HG03045 (cell line): ENCODE measurements around the gene ARL14EPL.
"Not testable (repeated sequence)": the region's sequence is repeated elsewhere in the genome, so short reads cannot be mapped to it uniquely, and the experiment has no call there.

Experiments used
- ATAC-seq: cut with Tn5 transposase; IDR thresholded peaks from one replicate; pipeline ENCODE4 v1.9.1; 2021; ENCODE audit warnings: mild to moderate bottlenecking, moderate library complexity; ENCODE audit not compliant: unreplicated experiment

ARL14EPL gene

DNA sequence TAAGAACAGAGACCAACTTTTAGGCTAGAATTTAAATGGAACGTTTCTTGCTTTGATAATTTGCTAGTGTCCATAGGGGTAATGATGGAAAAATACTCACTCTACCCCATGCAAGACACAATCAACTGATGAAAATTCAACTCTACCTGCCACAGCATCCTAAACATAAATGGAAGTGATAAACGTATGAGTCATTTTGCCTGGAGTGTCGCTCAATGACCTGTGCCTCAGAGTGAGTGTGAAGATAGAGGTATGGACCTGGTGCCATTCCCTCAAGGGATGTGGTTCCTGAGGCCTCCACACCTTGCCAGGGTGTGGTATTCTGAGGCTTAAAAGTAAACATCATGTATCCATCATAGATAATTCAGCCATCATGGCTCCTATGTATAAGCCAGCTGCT, 14.0 kb downstream of the ARL14EPL start:
- no peak for ATAC-seq

GRCh38 chr5:116046823-116047222, 14.6 kb downstream of the ARL14EPL start:
- no peak for ATAC-seq

DNA sequence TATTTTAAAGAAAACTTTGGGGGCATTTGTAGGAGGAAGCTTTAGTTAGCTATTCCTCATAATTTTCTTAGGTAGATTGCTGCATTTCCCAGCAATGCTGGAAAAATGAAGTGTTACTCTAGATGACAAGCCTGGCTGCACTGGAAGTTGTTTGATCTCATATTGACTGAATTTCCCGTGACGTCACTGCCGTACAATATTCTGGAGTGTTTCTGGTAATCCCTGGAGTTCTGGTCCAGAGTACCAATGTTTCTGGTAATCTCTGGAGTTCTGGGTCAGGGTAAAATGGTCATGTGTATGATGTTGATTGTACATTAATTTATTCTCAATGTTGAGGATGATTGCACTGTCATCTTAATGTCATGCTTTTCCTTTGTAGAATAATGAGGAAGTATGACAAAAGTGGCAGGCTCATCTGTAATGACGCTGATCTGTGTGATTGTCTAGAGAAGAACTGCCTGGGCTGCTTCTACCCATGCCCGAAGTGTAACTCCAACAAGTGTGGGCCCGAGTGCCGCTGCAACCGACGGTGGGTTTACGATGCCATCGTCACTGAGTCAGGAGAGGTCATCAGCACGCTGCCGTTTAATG, 26.2 kb downstream of the ARL14EPL start:
- ATAC-seq, result no peak

- no peak for ATAC-seq
Measured at GRCh38 chr5:116062352-116062751, 30.1 kb downstream of the ARL14EPL start.

- no peak for ATAC-seq
Measured at GRCh38 chr5:116063950-116064349, 31.7 kb downstream of the ARL14EPL start.

DNA sequence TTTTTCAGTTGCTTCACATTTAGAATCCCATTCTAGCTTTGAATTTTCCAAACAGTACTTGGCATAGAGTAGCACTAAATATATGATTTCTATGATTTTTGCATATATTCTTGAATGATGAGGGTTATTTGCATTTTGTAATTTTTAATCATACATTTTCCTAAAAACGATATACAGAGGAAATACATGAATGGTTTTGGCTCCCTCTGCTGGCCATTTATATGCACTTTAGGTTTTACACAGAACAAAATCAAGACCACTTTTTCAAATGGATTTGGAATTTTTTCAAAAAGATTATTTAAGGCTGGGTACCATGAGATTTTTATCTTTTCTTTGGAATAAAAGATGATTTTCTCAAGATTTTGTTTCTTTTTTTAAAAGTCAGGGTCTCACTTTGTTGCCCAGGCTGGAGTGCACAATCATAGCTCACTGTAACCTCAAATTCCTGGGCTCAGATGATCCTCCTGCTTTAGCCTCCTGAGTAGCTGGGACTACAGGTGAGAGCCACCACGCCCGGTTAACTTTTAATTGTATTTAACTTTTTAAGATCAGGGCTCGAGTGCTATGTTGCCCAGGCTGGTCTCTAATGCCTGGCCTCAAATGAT, 35.9 kb downstream of the ARL14EPL start:
- ATAC-seq, result no peak

DNA sequence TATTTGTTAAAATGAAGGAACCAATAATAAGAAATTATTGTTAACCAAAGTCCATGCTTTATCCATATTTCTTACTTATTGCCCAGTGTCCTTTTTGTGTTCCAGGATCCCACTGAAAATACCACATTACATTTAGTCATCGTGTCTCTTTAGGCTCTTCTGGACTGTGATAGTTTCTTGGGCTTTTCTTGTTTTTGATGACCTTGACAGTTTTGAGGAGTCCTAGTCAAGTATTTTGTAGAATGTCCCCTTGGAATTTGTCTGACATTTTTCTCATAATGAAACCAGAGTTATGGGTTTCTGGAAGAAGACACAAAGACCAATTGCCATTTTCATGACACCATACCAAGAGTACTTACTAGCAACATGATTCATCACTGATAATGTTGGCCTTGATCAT, 38.9 kb downstream of the ARL14EPL start:
- no peak for ATAC-seq

DNA sequence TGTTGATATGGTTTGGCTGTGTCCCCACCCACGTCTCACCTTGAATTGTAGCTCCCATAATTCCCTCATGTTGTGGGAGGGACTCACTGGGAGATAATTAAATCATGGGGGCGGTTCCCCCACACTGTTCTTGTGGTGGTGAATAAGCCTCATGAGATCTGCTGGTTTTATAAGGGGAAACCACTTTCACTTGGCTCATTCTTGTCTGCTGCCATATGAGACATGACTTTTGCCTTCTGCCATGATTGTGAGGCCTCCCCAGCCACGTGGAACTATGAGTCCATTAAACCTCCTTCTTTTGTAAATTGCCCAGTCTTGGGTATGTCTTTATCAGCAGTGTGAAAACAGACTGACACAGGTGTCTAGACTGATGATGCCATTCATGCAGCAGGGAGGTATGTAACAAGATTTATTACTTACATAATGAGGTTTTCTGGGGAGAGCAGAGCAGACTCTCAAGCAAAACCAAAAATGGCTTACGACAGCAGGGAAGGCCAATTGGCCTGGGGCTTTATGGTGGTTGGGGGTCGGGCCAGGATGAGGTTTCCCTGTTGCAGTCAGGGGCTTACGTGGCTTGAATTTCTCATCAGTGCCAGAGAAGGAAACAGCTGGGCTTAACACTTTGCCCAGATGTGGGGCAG, 43.0 kb downstream of the ARL14EPL start:
- no peak for ATAC-seq

- ATAC-seq, result peak; percentile 98
Measured at GRCh38 chr5:116076496-116076895, 44.2 kb downstream of the ARL14EPL start.

- no peak for ATAC-seq
Measured at GRCh38 chr5:116078199-116078598, 45.9 kb downstream of the ARL14EPL start.

DNA sequence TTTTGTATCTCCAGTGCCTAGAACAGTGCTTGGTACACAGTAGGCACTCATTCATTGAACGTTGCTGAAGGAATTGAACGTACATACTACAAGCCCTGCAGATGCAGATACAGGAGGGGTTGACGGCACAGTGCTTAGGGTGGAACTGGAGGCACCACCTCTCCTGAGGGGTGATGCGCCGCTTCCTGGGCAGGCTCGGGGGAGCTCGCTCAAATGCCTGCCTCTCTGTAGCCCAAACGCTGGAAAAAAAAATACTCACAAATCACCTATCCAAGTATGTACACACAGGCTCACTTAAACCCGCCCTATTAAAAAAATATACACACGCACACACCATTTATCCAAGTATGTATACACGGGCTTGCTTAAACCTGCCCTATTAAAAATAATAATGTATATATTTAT, 52.0 kb downstream of the ARL14EPL start:
- peak; percentile 31 for ATAC-seq

- ATAC-seq, result peak; percentile 84
Measured at GRCh38 chr5:116084871-116085715, 52.8 kb downstream of the ARL14EPL start, which contains the start of gene COMMD10. COMMD10 (plus strand) TSS chr5:116085025.

- ATAC-seq, result not testable (repeated sequence)
Measured at GRCh38 chr5:116086309-116086708, 54.0 kb downstream of the ARL14EPL start.

- no peak for ATAC-seq
Measured at GRCh38 chr5:116088062-116088461, 55.8 kb downstream of the ARL14EPL start.

DNA sequence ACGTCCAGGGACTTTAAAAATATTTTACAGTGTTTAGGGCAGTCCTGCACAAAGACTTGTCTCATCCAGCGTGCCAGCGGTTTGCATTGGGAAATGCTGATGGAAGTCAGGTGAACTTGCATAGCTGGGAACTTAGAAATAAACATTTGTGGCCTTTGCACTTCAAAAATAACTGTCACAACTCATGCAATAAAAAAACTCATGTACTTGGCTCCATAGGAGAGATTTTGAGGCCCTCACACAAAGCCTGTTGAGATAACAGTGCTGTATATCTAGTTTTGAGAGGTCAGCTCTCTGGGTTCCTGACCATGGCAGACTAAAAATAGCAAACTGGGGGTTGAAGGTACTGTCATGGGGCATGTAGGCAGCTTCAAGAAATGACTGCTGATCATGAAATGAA, 58.0 kb downstream of the ARL14EPL start:
- ATAC-seq, result no peak

DNA sequence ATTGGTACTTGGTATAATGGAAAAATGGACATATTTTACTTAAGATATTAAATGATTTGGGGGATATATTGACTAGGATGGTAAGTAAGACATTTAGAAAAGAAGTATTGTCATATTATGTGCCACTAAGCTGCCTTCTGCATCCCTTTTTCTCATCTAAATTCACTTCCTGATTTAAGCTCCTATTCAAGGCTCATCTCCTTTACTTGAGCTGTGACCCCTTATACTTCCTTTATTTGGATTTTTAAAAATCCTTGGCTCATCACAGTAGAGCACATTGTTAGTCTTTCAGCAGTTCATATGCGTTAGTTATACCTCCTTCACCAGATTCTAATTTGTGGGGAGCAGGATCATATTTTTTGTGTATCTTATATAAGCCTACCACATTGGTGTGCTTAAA, 59.1 kb downstream of the ARL14EPL start:
- no peak for ATAC-seq

DNA sequence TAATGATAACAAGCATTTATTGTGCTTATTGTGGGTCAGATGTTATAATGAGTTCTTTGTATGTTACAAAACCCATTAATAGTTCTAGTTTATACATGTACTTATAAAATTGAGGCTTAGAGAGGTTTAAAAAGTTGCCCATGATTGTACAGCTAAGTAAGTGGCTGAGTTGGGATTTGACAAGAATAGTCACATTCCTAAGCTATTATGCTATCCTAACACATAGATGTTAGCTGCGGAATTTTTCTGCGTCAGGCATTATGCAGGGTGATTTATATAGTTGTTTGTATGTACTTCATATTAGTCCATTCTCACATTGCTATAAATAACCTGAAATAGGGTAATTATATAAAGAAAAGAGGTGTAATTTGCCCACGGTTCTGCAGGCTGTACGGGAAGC, 65.0 kb downstream of the ARL14EPL start:
- ATAC-seq, result no peak

GRCh38 chr5:116098998-116099397, 66.7 kb downstream of the ARL14EPL start:
- ATAC-seq, result no peak

- not testable (repeated sequence) for ATAC-seq
Measured at GRCh38 chr5:116104941-116105340, 72.7 kb downstream of the ARL14EPL start.
